SK-N-SH treated with all-trans-retinoic acid at 6 μM for 48 hours (cell line): Measurements from ENCODE around the gene THTPA.

ENCODE experiments used
- ARNTL ChIP-seq: fragments of 450-650 bp; formaldehyde crosslinking; IDR thresholded peaks from 2 replicates; pipeline ENCODE4 v1.5.0; 2020; ENCODE audit warnings: low read depth, mild to moderate bottlenecking, moderate library complexity, borderline replicate concordance
- OSR1 ChIP-seq: fragments of 250-450 bp; sonication (Bioruptor Pico); IDR thresholded peaks from 2 replicates; pipeline ENCODE4 v1.8.0; 2022; ENCODE audit warnings: moderate library complexity, mild to moderate bottlenecking, inconsistent platforms
- RARB ChIP-seq: fragments of 250-450 bp; sonication (Bioruptor Pico); IDR thresholded peaks from 2 replicates; pipeline ENCODE4 v1.8.0; 2021; ENCODE audit warnings: mild to moderate bottlenecking, moderate library complexity
- SNAI2 ChIP-seq: fragments of 250-450 bp; sonication (Bioruptor Pico); IDR thresholded peaks from 2 replicates; pipeline ENCODE4 v1.5.0; 2020; ENCODE audit warnings: mild to moderate bottlenecking, moderate library complexity
- ZC3H10 ChIP-seq: fragments of 250-450 bp; sonication (Bioruptor Pico); IDR thresholded peaks from 2 replicates; pipeline ENCODE4 v1.5.1; 2021; ENCODE audit warnings: mild to moderate bottlenecking, moderate library complexity
- ZFP3 ChIP-seq: fragments of 250-450 bp; sonication (Bioruptor Pico); IDR thresholded peaks from 2 replicates; pipeline ENCODE4 v1.5.0; 2020; ENCODE audit warnings: mild to moderate bottlenecking, moderate library complexity
- ZFP30 ChIP-seq: fragments of 450-650 bp; formaldehyde crosslinking; IDR thresholded peaks from 2 replicates; pipeline ENCODE4 v1.5.0; 2022; ENCODE audit warnings: mild to moderate bottlenecking, moderate library complexity
- ZNF70 ChIP-seq: fragments of 450-650 bp; formaldehyde crosslinking; IDR thresholded peaks from 2 replicates; pipeline ENCODE4 v1.5.0; 2020; ENCODE audit warnings: mild to moderate bottlenecking, moderate library complexity
- ZNF8 ChIP-seq: fragments of 450-650 bp; formaldehyde crosslinking; IDR thresholded peaks from 2 replicates; pipeline ENCODE4 v1.5.0; 2020; ENCODE audit warnings: mild to moderate bottlenecking, moderate library complexity
- TF ChIP-seq, protein P1 (sequence below): fragments of 250-450 bp; sonication (Bioruptor Pico); IDR thresholded peaks from 2 replicates; pipeline ENCODE4 v1.8.0; 2020; ENCODE audit warnings: mild to moderate bottlenecking, moderate library complexity, borderline replicate concordance
- TF ChIP-seq, protein P2 (sequence below): fragments of 250-450 bp; sonication (Bioruptor Pico); IDR thresholded peaks from 2 replicates; pipeline ENCODE4 v1.5.1; 2020; ENCODE audit warnings: low read depth, mild to moderate bottlenecking, moderate library complexity

GRCh38 chr14:23605931-23606585, 50.0 kb downstream of the THTPA start:
- TF ChIP-seq ZFP30 (CRISPR knock-in tag) = no peak
- no peak for TF ChIP-seq ZFP3 (CRISPR knock-in tag)
- no peak for TF ChIP-seq ZNF70 (CRISPR knock-in tag)
- TF ChIP-seq ZC3H10 (CRISPR knock-in tag) = no peak
- TF ChIP-seq SNAI2 (CRISPR knock-in tag) = no peak
- no peak for TF ChIP-seq ARNTL (CRISPR knock-in tag)
- TF ChIP-seq, protein P1, sequence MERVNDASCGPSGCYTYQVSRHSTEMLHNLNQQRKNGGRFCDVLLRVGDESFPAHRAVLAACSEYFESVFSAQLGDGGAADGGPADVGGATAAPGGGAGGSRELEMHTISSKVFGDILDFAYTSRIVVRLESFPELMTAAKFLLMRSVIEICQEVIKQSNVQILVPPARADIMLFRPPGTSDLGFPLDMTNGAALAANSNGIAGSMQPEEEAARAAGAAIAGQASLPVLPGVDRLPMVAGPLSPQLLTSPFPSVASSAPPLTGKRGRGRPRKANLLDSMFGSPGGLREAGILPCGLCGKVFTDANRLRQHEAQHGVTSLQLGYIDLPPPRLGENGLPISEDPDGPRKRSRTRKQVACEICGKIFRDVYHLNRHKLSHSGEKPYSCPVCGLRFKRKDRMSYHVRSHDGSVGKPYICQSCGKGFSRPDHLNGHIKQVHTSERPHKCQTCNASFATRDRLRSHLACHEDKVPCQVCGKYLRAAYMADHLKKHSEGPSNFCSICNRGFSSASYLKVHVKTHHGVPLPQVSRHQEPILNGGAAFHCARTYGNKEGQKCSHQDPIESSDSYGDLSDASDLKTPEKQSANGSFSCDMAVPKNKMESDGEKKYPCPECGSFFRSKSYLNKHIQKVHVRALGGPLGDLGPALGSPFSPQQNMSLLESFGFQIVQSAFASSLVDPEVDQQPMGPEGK (CRISPR knock-in tag) = no peak
- TF ChIP-seq ZNF8 = no peak
- TF ChIP-seq, protein P2, sequence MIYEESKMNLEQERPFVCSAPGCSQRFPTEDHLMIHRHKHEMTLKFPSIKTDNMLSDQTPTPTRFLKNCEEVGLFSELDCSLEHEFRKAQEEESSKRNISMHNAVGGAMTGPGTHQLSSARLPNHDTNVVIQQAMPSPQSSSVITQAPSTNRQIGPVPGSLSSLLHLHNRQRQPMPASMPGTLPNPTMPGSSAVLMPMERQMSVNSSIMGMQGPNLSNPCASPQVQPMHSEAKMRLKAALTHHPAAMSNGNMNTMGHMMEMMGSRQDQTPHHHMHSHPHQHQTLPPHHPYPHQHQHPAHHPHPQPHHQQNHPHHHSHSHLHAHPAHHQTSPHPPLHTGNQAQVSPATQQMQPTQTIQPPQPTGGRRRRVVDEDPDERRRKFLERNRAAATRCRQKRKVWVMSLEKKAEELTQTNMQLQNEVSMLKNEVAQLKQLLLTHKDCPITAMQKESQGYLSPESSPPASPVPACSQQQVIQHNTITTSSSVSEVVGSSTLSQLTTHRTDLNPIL (CRISPR knock-in tag) = no peak
- no peak for TF ChIP-seq RARB
- TF ChIP-seq OSR1 (CRISPR knock-in tag) = no peak
